Keratinocyte (primary cell): ENCODE measurements around the gene ELP5. TPM values are rescaled to one million over a fixed set of nuclear protein-coding genes. Genes with fewer than 3 reads are reported as not detected.

Source experiments
- DNase-seq: peaks from one replicate; pipeline ENCODE4 v3.0.0-alpha.2; 2011; ENCODE audit warnings: low read depth, missing footprints, low spot score
- FAIRE-seq: peaks from 2 replicates; lab custom pipeline; 2011; peaks lifted over from hg19 to GRCh38; lab: Jason Lieb, UNC
- H2AFZ ChIP-seq: 2 replicates; pipeline ENCODE4 v1.6.0; 2012; ENCODE audit warnings: low read length, control low read depth, inconsistent platforms; ENCODE audit not compliant: control insufficient read depth
- H3K27ac ChIP-seq: 2 replicates; pipeline ENCODE4 v1.5.1; 2011; ENCODE audit warnings: low read length; ENCODE audit not compliant: control insufficient read depth, insufficient read depth
- H3K27me3 ChIP-seq: 3 replicates; pipeline ENCODE4 v1.6.0; 2011; ENCODE audit warnings: low read length; ENCODE audit not compliant: control insufficient read depth, insufficient read depth; ENCODE audit errors: extremely low read depth
- H3K36me3 ChIP-seq, 2 experiments: 2 replicates in 1 of 2; 3 replicates in 1 of 2; pipeline ENCODE4 v1.5.1; 2011; ENCODE audit warnings: low read length in 2 of 2, mild to moderate bottlenecking in 1 of 2; ENCODE audit not compliant: control insufficient read depth in 2 of 2, insufficient read depth in 2 of 2; ENCODE audit errors: extremely low read depth in 1 of 2
- H3K4me1 ChIP-seq: 3 replicates; pipeline ENCODE4 v1.5.1; 2011; ENCODE audit warnings: low read length; ENCODE audit not compliant: control insufficient read depth, insufficient read depth; ENCODE audit errors: extremely low read depth
- H3K4me2 ChIP-seq: 3 replicates; pipeline ENCODE4 v1.6.0; 2011; ENCODE audit warnings: low read depth, low read length; ENCODE audit not compliant: control insufficient read depth, insufficient read depth; ENCODE audit errors: extremely low read depth
- H3K4me3 ChIP-seq, 3 experiments: fragments of 200-600 bp in 1 of 3; sonication (generic) in 1 of 3; 2 replicates in 2 of 3; 3 replicates in 1 of 3; pipeline ENCODE4 v1.5.1; 2011 to 2016; ENCODE audit warnings: low read length in 3 of 3, mild to moderate bottlenecking in 3 of 3, control low read depth in 2 of 3, inconsistent platforms in 1 of 3, low read depth in 1 of 3, mixed read lengths in 1 of 3, mixed run types in 1 of 3, moderate library complexity in 1 of 3; ENCODE audit not compliant: control insufficient read depth in 2 of 3, insufficient read depth in 2 of 3; ENCODE audit errors: extremely low read depth in 1 of 3
- H3K79me2 ChIP-seq: 2 replicates; pipeline ENCODE4 v1.6.0; 2012; ENCODE audit warnings: low read length; ENCODE audit not compliant: control insufficient read depth, insufficient read depth
- H3K9ac ChIP-seq: 3 replicates; pipeline ENCODE4 v1.6.0; 2011; ENCODE audit warnings: low read length; ENCODE audit not compliant: control insufficient read depth, insufficient read depth; ENCODE audit errors: extremely low read depth
- H3K9me1 ChIP-seq: 3 replicates; pipeline ENCODE4 v1.6.0; 2011; ENCODE audit warnings: low read length; ENCODE audit not compliant: control insufficient read depth, insufficient read depth; ENCODE audit errors: extremely low read depth
- H3K9me3 ChIP-seq: 2 replicates; pipeline ENCODE4 v1.5.1; 2012; ENCODE audit warnings: low read depth, low read length; ENCODE audit not compliant: control insufficient read depth
- H4K20me1 ChIP-seq: 3 replicates; pipeline ENCODE4 v1.6.0; 2011; ENCODE audit warnings: low read length; ENCODE audit not compliant: control insufficient read depth, insufficient read depth; ENCODE audit errors: extremely low read depth
- EZH2 ChIP-seq: IDR thresholded peaks from one replicate; pipeline ENCODE4 v1.6.1; 2012; ENCODE audit warnings: inconsistent platforms, mild to moderate bottlenecking, low read length, moderate library complexity
- dilution Hi-C: fragments of 300-500 bp; cut with MboI; formaldehyde crosslinking; loops from one replicate; pipeline ENCODE4 v1.7.0; 2020; ENCODE audit warnings: low sequenced_read_pairs; ENCODE audit not compliant: extremely low pct_ligation_motif_present
- polyA plus RNA-seq, 5 experiments: library from polyadenylated mRNA; depleted of rRNA in 3 of 5; stranded (reverse) in 3 of 5; stranded (forward) in 1 of 5; unstranded in 1 of 5; fragments of >200 nt; gene quantifications; 1 replicate in 1 of 5; 2 replicates in 3 of 5; 3 replicates in 1 of 5; pipeline versions ENCODE4 v1.2.1 to v1.2.3, GENCODE V29; 2011 to 2012; ENCODE audit warnings: missing spikeins in 2 of 5, low read depth in 1 of 5, low replicate concordance in 1 of 5
- TF ChIP-seq, protein P1 (sequence below), 3 experiments: IDR thresholded peaks in 1 of 3; conservative IDR thresholded peaks in 1 of 3; optimal IDR thresholded peaks in 1 of 3; 2 replicates in 2 of 3; 3 replicates in 1 of 3; pipeline versions ENCODE3 to v1.5.1; 2011; ENCODE audit warnings: low read length in 3 of 3, mild to moderate bottlenecking in 3 of 3, moderate library complexity in 2 of 3, control low read depth in 1 of 3, inconsistent platforms in 1 of 3; ENCODE audit not compliant: insufficient read depth in 2 of 3; ENCODE audit errors: extremely low read depth in 1 of 3

ELP5 gene
- polyA plus RNA-seq, 1 donor (not counting 4 experiments of a cell fraction or from before 2014, with no cell fraction given), result 19.4 TPM

GRCh38 chr17:7282752-7283321, 30.8 kb downstream of the ELP5 start:
- Histone ChIP-seq H3K4me1 (peaks cover 16% of the 10 kb centered on the region), H3K4me3 (no peak overlapping the region), H3K9me3 (no peaks in the 10 kb centered on the region), H4K20me1 (no peaks in the 10 kb centered on the region), H3K4me2 (no peak overlapping the region), H3K27me3 (peaks cover 42% of the 10 kb centered on the region), H2AFZ (no peak overlapping the region), H3K79me2 (no peaks in the 10 kb centered on the region), H3K36me3 (no peaks in the 10 kb centered on the region), H3K27ac (no peak overlapping the region), H3K9me1 (no peaks in the 10 kb centered on the region), H3K9ac (no peak overlapping the region)
- dilution Hi-C loops, result no loop called here
- FAIRE-seq, result no peak
- DNase-seq, result no peak
- TF ChIP-seq, protein P1, sequence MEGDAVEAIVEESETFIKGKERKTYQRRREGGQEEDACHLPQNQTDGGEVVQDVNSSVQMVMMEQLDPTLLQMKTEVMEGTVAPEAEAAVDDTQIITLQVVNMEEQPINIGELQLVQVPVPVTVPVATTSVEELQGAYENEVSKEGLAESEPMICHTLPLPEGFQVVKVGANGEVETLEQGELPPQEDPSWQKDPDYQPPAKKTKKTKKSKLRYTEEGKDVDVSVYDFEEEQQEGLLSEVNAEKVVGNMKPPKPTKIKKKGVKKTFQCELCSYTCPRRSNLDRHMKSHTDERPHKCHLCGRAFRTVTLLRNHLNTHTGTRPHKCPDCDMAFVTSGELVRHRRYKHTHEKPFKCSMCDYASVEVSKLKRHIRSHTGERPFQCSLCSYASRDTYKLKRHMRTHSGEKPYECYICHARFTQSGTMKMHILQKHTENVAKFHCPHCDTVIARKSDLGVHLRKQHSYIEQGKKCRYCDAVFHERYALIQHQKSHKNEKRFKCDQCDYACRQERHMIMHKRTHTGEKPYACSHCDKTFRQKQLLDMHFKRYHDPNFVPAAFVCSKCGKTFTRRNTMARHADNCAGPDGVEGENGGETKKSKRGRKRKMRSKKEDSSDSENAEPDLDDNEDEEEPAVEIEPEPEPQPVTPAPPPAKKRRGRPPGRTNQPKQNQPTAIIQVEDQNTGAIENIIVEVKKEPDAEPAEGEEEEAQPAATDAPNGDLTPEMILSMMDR (optimal IDR thresholded peaks at IDR 0.05 in 1 of 3, IDR thresholded peaks at IDR 0.05 in 1 of 3, conservative IDR thresholded peaks at IDR 0.05 in 1 of 3; ENCODE audit: extremely low read depth in 1 of 3, insufficient read depth in 2 of 3, low read length in 3 of 3), result peak in 2 of 3 experiments; percentile 11 to 21
- TF ChIP-seq EZH2, result no peak

DNA sequence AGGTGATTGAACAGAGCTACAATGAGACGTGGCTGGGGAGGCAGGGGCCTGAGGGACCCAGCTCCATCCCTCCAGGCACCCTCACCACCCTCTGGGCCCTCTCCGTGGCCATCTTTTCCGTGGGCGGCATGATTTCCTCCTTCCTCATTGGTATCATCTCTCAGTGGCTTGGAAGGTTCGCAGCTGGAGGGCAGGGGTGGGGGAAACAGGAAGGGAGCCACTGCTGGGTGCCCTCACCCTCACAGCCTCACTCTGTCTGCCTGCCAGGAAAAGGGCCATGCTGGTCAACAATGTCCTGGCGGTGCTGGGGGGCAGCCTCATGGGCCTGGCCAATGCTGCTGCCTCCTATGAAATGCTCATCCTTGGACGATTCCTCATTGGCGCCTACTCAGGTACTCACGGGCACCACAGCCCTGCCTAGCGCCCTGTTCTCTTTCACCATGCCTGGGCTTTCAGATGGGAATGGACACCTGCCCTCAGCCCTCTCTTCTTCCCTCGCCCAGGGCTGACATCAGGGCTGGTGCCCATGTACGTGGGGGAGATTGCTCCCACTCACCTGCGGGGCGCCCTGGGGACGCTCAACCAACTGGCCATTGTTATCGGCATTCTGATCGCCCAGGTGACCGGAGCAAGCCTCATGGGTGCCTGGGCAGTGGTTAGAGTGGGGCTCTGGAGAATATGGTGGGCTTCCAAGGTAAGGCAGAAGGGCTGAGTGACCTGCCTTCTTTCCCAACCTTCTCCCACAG, 31.6 kb downstream of the ELP5 start:
- Histone ChIP-seq H4K20me1 (no peaks in the 10 kb centered on the region), H3K27me3 (peaks cover 46% of the 10 kb centered on the region), H3K36me3 (no peaks in the 10 kb centered on the region), H3K4me3 (no peak overlapping the region), H3K4me1 (peaks cover 16% of the 10 kb centered on the region), H3K27ac (no peak overlapping the region), H3K79me2 (no peaks in the 10 kb centered on the region), H3K9me3 (no peaks in the 10 kb centered on the region), H3K9ac (no peak overlapping the region), H2AFZ (no peak overlapping the region), H3K4me2 (no peak overlapping the region), H3K9me1 (no peaks in the 10 kb centered on the region)
- dilution Hi-C loops, result no loop called here
- TF ChIP-seq EZH2, result no peak
- DNase-seq (no peak), FAIRE-seq (no peak)
